HG02623 (cell line): ENCODE measurements around the gene HMGCS2.
"Not testable (repeated sequence)": the region's sequence is repeated elsewhere in the genome, so short reads cannot be mapped to it uniquely, and the experiment has no call there.

ENCODE experiments used
- ATAC-seq: cut with Tn5 transposase; IDR thresholded peaks from one replicate; pipeline ENCODE4 v1.9.1; 2021; ENCODE audit warnings: moderate library complexity; ENCODE audit not compliant: unreplicated experiment

The HMGCS2 gene

DNA sequence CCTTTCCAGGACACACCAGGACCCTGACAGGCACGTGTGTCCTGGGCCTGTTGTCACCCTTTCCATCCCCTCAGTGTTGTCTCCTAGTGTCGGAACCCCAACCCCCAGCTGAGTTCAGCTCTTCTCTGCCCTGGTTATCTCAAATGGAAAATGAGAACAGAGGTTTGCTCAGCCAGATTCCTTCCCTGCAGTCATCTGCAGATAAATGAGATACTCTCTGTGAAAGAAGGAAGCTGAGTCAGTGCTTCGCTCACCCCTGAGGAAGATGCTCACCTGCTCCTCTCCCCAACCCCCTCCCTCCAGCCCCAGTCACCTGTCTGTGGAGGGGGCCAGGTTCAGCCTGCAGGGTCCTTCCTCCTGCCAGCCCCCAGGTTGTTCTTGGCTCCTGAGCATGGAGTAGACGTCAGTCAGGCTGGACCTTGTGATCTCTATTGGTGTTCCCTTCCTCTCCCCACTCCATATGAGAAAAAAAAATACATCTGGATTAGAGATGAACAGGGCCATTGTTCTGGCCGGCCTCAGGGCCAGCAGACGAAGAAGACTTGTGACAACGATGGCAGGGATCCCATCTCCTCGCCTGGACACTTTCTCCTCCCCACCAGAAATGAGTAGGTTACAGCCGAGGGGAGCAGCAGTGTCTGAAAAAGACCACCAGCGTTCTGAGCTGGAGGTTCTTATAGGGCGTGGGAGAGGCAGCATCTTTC lies 36.1 kb downstream of the HMGCS2 start:
- ATAC-seq = no peak

DNA sequence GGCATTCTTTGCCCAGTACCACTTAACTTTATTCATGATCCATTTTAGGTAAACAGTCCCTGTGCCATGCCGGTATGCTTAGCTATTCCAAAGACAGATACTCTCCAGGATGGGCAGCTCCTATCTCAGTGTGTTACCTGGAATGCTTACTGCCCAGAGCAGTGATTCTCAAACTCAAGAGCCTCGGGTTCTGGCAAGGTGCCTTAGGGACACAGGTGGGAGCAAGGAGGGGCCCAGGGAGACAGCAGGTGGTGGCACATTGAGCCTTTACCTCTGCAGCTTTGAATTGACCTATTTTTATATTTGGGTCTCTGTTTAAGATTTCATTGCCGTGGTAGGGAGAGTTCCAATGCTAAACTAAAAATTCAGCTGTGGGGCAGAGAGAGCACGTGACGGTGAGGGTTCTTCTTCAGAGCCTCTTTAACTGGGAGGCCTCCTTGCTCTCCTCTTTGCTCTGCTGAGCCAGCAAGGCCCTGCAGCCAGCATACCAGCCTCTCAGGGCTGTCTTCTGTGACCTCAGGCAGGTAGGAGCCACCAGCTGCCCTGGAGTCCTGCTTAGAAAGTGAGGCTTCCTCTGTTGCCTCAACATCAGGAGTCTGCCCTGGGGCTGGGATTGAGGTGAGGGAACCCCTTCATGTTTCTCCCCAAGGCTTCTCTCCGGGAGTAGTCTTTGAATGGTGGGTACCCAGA lies 36.8 kb downstream of the HMGCS2 start:
- ATAC-seq = no peak

DNA sequence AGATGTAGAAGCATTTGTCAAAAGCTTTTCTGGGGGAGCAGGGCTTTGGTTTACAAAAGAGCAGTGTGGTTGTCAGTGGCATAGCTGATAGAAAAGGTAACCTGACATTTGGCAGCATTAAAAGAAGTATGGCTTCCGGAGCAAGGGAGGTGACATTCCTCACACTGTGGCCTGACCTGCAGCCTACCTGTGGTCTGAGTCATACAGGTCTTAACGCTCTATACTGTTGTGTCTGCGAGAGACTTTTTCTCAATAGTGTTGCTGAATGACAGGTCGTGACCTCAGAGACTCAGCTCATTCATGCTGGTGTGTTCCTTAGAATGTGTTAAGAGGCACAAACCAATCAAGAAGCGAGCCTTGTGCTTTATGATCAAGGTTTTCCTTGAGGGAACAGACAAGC lies 37.6 kb downstream of the HMGCS2 start:
- ATAC-seq = no peak

DNA sequence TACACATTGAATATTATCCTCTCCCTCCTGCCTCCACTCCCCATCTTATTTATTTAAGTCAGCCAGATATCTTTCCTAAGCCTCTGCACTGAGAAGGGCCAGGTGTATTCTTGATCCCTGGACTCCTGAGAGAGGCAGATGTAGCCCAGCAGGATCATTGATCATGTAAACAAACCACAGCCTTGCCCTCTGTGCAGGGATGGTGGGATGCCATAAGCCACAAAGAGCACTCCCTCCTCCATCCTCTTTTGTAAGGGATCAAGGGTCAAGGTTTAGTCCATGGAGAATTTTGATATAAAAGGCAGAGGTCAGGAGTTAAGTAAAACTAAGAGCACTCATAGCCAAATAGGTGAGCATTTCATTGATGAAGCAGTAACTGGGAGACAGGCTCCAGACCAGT lies 39.7 kb downstream of the HMGCS2 start:
- ATAC-seq = no peak

DNA sequence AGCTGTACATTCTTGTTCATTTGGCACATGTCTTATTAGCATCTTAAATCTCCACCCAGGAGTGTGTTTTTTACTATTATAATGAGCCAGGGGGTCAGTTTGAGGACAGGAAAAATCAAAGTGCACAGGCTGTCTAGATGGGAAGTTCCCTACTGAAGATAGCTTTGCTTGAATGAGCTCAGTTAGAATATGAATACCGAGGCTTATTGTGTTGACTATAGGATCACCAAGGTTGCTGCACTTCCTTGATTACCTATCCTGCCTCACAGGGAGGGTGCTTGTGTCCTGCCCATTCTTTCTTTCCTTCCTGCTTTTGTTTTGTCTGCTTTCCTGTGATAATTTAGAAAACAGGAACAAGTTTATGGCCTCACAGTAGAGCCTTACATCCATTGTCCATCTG lies 40.7 kb downstream of the HMGCS2 start:
- ATAC-seq = no peak

DNA sequence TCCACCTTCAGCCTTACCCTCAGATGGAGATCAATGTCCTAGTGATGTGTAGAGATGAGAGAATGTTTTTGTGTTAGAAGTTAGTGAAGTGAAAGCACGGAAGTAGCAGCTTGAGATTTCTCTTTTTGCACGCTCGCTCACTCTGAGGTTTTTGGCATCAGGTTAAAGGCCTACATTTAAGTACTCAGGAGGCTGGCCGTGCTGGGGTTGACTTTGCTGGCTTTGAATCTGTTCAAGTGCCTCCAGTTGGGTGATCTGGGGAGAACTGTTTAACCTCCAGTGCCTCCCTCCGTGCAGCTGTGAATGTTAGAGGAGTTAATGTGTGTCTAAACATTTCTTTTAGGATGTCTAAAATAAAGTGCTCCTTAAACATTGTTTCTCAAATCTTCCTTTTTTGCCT lies 43.1 kb downstream of the HMGCS2 start:
- no peak for ATAC-seq

DNA sequence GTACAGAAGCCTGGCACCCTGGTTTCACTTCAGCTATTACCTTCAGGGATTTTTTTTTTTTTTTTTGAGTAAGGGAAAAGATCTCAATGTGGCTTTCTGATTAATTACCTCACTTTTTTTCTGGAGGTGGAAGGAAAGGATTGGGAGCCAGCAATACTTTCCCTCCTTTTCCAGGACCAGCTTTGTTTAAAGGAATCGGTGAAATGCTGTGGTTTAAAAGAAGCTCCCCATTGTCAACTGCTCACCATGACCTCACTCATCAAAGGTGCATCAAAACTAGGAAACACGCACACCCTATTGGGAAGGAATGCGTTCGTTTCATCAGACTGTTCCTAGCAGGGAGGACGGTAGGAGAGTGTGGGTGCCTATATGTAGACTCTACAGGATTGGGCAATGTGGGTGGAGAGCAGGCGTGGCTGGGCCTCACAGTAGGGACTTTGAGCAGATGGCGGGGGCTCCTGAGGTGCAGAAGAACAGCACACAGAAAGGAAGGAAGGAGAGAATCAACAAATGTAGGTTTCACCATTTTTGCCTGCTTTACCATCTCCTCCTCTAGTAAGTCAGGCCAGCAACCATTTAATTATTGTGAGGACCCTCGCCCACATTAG lies 44.0 kb downstream of the HMGCS2 start:
- ATAC-seq = no peak

DNA sequence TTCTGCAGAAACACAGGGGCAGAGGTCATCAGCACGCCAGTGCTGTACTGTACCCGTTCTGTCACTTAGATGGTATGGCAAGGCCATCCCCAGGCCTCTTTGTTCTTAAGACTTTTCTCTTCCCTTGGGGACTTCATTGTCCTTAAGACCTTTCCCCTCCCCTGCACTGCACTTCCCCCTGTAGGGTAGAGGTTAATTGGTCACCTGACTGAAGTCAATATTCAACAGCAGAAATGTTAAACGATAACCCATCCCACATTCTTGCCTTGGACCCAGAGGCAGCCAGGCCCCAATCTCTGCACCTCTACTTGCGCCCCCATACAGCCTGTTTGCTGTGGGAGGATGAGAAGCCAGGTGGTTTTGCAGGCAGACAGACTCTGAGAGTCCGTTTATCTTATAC lies 46.8 kb downstream of the HMGCS2 start:
- no peak for ATAC-seq

DNA sequence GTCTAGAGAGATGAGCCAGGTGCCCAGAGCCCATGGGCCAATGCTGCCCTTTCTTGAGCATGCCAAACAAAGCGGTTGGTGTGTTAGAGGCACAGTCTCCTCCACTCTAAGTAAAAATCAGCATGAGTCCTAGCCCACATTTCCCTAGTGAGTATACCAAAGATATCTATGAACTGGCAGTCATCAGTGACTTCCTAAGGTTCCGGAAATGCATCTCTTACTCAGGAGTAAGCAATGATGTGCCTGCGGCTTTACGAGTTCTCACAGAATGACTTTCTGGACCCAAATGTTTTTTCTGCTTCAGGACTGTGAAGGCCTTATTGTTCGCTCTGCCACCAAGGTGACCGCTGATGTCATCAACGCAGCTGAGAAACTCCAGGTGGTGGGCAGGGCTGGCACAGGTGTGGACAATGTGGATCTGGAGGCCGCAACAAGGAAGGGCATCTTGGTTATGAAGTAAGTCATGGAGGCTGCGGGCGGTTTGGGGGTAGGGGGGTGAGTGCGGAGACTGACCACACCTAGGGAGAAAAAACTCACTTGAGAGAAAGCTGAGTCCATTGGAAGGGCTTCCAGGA lies 47.8 kb downstream of the HMGCS2 start:
- no peak for ATAC-seq

DNA sequence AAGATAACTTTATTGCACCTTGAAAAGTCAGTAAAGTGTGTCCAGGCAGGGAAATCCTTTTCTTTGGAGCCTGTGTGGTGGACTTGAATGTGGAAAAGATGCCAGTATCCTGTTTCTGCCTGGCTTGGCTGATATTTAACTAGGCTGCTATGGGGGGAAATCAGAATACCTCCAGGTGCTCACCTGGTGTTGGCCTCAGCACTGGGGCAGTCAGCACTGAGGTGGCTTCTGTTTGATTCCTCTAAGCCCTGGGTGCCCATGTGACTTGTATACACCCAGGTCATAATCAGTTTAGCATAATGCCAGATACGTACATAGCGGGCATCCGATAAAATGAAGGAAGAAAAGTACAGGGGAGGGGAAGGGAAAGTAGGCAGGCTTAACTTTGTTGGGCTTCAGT lies 49.7 kb downstream of the HMGCS2 start:
- ATAC-seq = no peak

DNA sequence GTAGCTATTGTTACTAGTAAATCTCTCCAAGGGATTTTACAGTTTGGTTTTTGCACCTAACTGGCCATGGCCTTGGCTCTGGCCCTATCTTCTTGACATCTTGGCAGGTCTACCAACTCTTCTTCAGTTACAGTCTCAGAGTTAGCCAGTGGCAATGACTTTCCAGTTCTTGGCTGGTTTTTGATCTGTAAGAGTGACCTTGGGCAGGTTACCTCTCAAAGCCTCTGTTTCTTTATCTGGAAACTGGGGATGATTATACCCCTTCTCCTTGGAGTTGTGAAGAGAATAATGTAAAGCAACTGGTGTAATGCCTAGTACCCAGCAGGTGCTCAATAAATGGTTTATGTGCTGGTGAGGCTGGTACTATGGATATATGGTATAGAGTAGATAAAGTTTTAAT lies 50.3 kb downstream of the HMGCS2 start:
- no peak for ATAC-seq

DNA sequence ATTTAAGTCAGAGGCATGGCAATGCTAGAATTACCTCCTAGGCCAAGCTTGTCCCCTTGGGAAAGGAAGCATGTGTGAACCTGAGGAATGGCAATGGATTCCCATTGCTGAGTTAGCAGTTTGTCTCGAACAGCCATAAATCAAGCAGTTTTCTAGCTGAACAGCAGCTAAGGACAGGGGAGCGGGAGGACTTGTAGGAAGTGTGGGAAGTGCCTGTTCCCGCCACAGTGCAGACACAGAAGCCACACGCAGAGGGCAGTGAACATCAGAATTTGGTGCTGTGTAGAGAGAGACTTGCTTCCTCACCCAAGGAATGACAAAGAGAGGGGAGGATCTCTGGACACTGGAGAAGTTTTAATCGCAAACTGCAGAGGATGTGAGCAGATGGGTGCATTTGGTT lies 53.2 kb downstream of the HMGCS2 start:
- no peak for ATAC-seq

DNA sequence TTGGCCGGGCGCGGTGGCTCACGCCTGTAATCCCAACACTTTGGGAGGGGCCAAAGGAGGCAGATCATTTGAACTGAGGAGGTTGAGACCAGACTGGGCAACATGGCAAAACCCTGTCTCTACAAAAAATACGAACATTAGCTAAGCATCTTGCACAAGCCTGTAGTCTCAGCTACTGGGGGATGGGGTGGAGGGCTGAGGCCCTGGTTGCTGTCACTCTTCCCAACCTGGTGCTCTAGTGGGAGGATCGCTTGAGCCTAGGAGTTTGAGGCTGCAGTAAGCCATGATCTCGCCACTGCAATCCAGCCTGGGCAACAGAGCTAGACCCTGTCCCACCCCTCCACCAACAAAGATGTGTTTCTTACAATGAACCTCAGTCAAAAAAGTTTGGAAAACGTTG lies 54.1 kb downstream of the HMGCS2 start:
- no peak for ATAC-seq

DNA sequence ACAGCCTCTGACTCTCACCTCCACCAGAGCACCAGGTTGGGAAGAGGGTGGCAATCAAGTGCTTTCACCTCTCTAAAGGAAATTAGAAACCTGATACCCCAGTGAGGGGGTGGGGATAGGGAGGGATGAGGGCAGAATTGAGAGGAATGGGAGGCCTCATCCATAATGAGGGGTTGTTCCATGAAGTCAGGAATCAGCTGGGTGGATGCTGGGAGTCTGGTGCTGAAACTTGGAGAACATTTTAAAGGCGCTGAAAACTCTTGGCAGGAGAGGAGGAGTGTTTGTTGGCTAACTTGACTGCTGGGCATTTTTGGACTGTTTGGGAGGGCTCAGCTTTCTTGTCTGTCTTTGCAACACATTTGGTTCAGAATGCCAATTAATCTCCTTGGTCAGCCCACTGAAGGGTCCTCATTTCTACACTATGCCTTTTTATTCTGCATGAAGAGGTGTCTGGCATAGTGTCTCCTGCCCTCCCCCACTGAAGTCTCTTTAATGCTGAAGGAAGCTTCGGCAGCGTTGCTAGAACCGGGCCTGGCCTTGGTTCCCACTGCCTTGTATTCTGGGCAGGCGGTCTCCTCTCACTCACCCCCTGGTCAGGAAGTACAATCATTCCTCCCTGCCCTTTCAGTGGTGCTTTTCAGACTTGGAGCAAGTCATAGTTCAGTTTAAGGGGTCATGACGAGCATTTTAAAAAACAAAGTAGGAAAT lies 54.8 kb downstream of the HMGCS2 start:
- ATAC-seq = no peak

DNA sequence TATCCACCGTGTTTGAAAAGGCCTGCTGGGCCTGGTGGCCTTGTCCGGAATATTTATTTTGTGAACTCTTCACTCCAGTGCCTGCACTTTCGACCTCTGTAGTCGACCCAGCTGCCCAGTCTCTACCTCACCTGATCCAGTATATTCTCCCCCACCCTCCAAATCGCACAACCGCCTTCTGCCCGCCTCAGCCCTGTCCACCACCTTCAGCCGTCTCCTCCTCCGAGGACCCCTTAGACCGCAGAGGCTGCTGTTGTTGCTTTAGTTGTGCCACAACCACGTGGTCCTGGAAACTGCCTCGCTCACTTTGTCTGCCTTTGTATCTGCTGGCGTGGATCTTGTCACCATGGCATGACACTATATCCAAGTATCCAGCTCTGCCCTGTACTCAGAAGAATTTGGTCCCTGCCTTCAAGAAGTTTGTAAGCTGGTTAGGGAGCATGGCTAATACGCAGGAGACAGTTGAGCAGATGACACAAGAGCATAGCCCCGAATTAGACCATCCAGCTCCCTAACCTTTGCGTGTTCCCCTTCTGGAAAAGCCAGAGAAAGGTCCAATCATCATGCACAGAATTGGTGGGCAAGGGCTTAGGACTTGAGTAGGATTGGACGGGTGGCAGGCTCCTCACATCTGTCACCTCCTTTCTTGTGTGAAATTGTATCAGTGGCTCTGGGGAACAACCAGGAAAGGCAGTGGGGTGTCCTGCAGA lies 55.5 kb downstream of the HMGCS2 start:
- no peak for ATAC-seq

DNA sequence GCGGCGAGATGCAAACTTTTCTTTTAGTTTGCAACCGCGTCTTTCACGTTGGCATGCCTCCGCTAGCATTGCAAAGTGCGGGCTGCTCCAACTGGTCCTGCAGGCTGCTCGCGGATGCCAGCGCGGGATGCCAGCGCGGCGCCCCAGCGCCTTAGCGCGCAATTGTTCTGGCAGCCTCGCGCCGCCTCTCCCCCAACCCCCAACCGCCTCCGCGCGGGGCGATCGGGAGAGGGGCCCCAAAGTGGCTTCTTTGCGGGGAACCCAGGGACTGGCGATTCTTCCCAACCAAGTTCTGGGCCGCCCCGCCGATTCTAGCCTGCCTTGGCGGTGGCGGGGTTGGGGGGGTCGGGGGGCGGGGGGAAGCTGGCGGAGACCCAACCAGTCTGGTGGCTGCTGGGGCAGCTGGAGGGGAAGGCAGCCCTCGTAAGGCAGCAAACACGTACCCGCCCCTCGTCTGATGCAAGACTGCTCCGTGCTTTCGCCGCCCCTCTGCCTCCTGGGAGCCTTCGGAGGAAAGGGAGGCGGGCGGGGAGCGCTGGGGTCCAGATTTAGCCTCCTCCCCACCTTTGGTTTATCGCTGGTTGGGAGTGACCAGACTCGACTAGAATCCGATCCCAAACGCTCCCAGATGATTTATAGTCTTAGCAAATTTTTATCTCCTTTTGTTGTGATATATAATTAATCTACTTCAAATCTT lies 56.2 kb downstream of the HMGCS2 start:
- ATAC-seq = peak; percentile 32

DNA sequence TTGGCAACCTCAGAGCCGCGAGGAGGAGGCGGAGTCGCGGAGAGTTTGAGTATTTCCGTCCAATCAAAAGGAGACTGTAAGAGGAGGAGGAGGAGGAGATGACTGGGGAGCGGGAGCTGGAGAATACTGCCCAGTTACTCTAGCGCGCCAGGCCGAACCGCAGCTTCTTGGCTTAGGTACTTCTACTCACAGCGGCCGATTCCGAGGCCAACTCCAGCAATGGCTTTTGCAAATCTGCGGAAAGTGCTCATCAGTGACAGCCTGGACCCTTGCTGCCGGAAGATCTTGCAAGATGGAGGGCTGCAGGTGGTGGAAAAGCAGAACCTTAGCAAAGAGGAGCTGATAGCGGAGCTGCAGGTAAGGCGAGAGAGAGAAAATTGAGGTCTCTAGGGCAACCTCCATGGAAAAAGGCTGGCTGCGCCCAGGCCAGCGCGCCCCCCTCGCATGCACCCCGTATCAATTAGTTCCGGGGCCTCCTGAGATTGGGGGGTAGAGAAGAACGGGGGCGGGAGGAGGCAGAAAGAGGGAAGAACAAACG lies 56.8 kb downstream of the HMGCS2 start, which contains the start of gene PHGDH:
TSS of gene PHGDH (plus strand) at position 131 of the 538 bp plus-strand sequence. CDS start at position 220, 89 bp downstream.
- peak; percentile 81 for ATAC-seq

DNA sequence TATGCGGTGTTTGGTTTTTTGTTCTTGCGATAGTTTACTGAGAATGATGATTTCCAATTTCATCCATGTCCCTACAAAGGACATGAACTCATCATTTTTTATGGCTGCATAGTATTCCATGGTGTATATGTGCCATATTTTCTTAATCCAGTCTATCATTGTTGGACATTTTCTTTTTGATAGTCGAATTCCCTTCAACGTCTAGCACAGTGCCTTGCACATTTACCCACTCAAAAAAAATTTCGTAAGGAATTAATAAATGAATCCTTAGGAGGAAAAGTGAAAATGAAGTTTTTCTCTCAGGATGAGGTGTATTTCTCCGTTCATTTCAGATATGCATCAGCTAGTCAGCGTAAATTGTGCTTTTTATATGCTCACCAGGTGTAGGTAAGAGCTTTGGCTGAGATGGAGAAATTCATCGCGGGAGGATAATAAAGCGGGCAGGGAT lies 57.3 kb downstream of the HMGCS2 start:
- not testable (repeated sequence) for ATAC-seq

DNA sequence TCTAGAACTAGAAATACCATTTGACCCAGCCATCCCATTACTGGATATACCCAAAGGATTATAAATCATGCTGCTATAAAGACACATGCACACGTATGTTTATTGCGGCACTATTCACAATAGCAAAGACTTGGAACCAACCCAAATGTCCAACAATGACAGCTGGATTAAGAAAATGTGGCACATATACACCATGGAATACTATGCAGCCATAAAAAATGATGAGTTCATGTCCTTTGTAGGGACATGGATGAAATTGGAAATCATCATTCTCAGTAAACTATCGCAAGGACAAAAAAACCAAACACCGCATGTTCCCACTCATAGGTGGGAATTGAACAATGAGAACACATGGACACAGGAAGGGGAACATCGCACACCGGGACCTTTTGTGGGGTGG lies 62.1 kb downstream of the HMGCS2 start:
- ATAC-seq = not testable (repeated sequence)
